H1 (cell line): ENCODE results near the gene DENND4C. TPM values are rescaled to one million over a fixed set of nuclear protein-coding genes. Genes with fewer than 3 reads are reported as not detected.

Experiments
- CTCF ChIA-PET: fragments of 300-600 bp; sonication (Branson Sonifier 250); formaldehyde crosslinking; loops from one replicate; lab custom pipeline; 2021; ENCODE audit not compliant: partially characterized antibody; lab: Charles Lee
- POLR2A ChIA-PET: fragments of 300-600 bp; sonication (Branson Sonifier 250); formaldehyde crosslinking; loops from one replicate; lab custom pipeline; 2021; ENCODE audit warnings: inconsistent platforms; ENCODE audit not compliant: partially characterized antibody; lab: Charles Lee
- DNase-seq, 2 experiments: peaks; one replicate each; pipeline versions ENCODE4 v3.0.0 to v3.0.0-alpha.2; 2010 to 2022; ENCODE audit warnings: low spot score in 2 of 2, low read depth in 1 of 2, mixed read lengths in 1 of 2
- FAIRE-seq: peaks from 2 replicates; lab custom pipeline; 2011; peaks lifted over from hg19 to GRCh38; lab: Jason Lieb, UNC
- H2AFZ ChIP-seq: 2 replicates; pipeline ENCODE4 v1.8.1; 2012; ENCODE audit warnings: low read length, inconsistent platforms
- H2AK5ac ChIP-seq: 2 replicates; pipeline ENCODE4 v1.6.1; 2013; ENCODE audit warnings: low read depth, low read length
- H2BK120ac ChIP-seq: replicated peaks from 2 replicates; pipeline ENCODE3; 2013; ENCODE audit warnings: low read depth, low read length, inconsistent platforms
- H2BK12ac ChIP-seq: 2 replicates; pipeline ENCODE4 v1.6.1; 2013; ENCODE audit warnings: low read depth, low read length
- H2BK15ac ChIP-seq: 2 replicates; pipeline ENCODE4 v1.6.1; 2013; ENCODE audit warnings: low read length
- H2BK20ac ChIP-seq: 2 replicates; pipeline ENCODE4 v1.6.1; 2013; ENCODE audit warnings: low read length
- H2BK5ac ChIP-seq: 2 replicates; pipeline ENCODE4 v1.6.1; 2013; ENCODE audit warnings: low read depth, low read length
- H3K14ac ChIP-seq: 2 replicates; pipeline ENCODE4 v1.6.1; 2013; ENCODE audit warnings: inconsistent platforms; ENCODE audit not compliant: insufficient read length
- H3K18ac ChIP-seq: 2 replicates; pipeline ENCODE4 v1.6.1; 2013; ENCODE audit warnings: low read length; ENCODE audit errors: extremely low read depth
- H3K23ac ChIP-seq: 2 replicates; pipeline ENCODE4 v1.6.1; 2013; ENCODE audit warnings: inconsistent platforms; ENCODE audit not compliant: insufficient read length
- H3K23me2 ChIP-seq: 2 replicates; pipeline ENCODE4 v1.6.1; 2013; ENCODE audit warnings: low read depth, low read length
- H3K27ac ChIP-seq: 2 replicates; pipeline ENCODE4 v1.6.1; 2011; ENCODE audit warnings: low read depth, low read length, inconsistent platforms
- H3K27me3 ChIP-seq, 4 experiments: replicated peaks in 1 of 4; 1 replicate in 1 of 4; 2 replicates in 3 of 4; pipeline versions ENCODE4 v1.6.1 to v1.8.1; 2011 to 2013; ENCODE audit warnings: low read length in 3 of 4, mild to moderate bottlenecking in 3 of 4, inconsistent platforms in 2 of 4, mixed read lengths in 2 of 4, moderate library complexity in 1 of 4; ENCODE audit not compliant: control insufficient read depth in 3 of 4, insufficient read depth in 3 of 4; ENCODE audit errors: extremely low read depth in 1 of 4
- H3K36me3 ChIP-seq, 4 experiments: 2 replicates each; pipeline versions ENCODE4 v1.6.1 to v1.8.1; 2011 to 2013; ENCODE audit warnings: mild to moderate bottlenecking in 4 of 4, low read length in 3 of 4, moderate library complexity in 2 of 4, control low read depth in 1 of 4, inconsistent platforms in 1 of 4; ENCODE audit not compliant: insufficient read depth in 4 of 4, control insufficient read depth in 2 of 4
- H3K4ac ChIP-seq: replicated peaks from 2 replicates; pipeline ENCODE3; 2013; ENCODE audit warnings: low read length, low read depth, mixed read lengths, inconsistent platforms; ENCODE audit not compliant: insufficient read length
- H3K4me1 ChIP-seq, 4 experiments: replicated peaks in 1 of 4; 1 replicate in 1 of 4; 2 replicates in 3 of 4; pipeline versions ENCODE4 v1.6.1 to v1.8.1; 2011 to 2013; ENCODE audit warnings: low read length in 3 of 4, inconsistent platforms in 2 of 4, mixed read lengths in 1 of 4; ENCODE audit not compliant: insufficient read depth in 4 of 4, control insufficient read depth in 3 of 4
- H3K4me2 ChIP-seq, 2 experiments: 2 replicates each; pipeline versions ENCODE4 v1.6.1 to v1.8.1; 2011 to 2013; ENCODE audit warnings: low read depth in 2 of 2, low read length in 2 of 2, control low read depth in 1 of 2, inconsistent platforms in 1 of 2, mild to moderate bottlenecking in 1 of 2; ENCODE audit not compliant: insufficient read depth in 1 of 2
- H3K4me3 ChIP-seq, 4 experiments: fragments of 200-600, 300-600 bp in 1 of 4; sonication (generic), shearing (Covaris generic), sonication (Bioruptor Twin) in 1 of 4; 2 replicates each; pipeline versions ENCODE4 v1.5.1 to v1.8.1; 2011 to 2016; ENCODE audit warnings: low read length in 4 of 4, low read depth in 3 of 4, control low read depth in 2 of 4, inconsistent platforms in 2 of 4, mild to moderate bottlenecking in 2 of 4, mixed read lengths in 1 of 4, moderate library complexity in 1 of 4; ENCODE audit not compliant: insufficient read depth in 2 of 4; ENCODE audit errors: extremely low read depth in 1 of 4
- H3K56ac ChIP-seq: replicated peaks from 2 replicates; pipeline ENCODE3; 2013; ENCODE audit warnings: low read depth, mild to moderate bottlenecking, mixed read lengths, low read length, inconsistent platforms; ENCODE audit not compliant: insufficient read length
- H3K79me1 ChIP-seq: 2 replicates; pipeline ENCODE4 v1.6.1; 2013; ENCODE audit warnings: low read depth, low read length, control low read depth
- H3K79me2 ChIP-seq, 2 experiments: 2 replicates each; pipeline versions ENCODE4 v1.6.1 to v1.8.1; 2012 to 2013; ENCODE audit warnings: low read length in 2 of 2, mild to moderate bottlenecking in 2 of 2, inconsistent platforms in 1 of 2; ENCODE audit not compliant: insufficient read depth in 2 of 2, control insufficient read depth in 1 of 2
- H3K9ac ChIP-seq, 4 experiments: replicated peaks in 1 of 4; 1 replicate in 1 of 4; 2 replicates in 3 of 4; pipeline versions ENCODE4 v1.6.1 to v1.8.1; 2011 to 2013; ENCODE audit warnings: low read depth in 3 of 4, low read length in 3 of 4, control low read depth in 2 of 4, mild to moderate bottlenecking in 2 of 4, moderate library complexity in 2 of 4, inconsistent platforms in 1 of 4; ENCODE audit errors: extremely low read depth in 1 of 4
- H3K9me3 ChIP-seq, 2 experiments: 2 replicates each; pipeline versions ENCODE4 v1.6.1 to v1.8.1; 2012 to 2013; ENCODE audit warnings: mild to moderate bottlenecking in 2 of 2, moderate library complexity in 2 of 2, control low read depth in 1 of 2, inconsistent platforms in 1 of 2, low read depth in 1 of 2, low read length in 1 of 2, mixed read lengths in 1 of 2; ENCODE audit not compliant: insufficient read depth in 2 of 2
- H4K20me1 ChIP-seq, 2 experiments: replicated peaks in 1 of 2; 2 replicates each; pipeline versions ENCODE3 to v1.8.1; 2011 to 2013; ENCODE audit warnings: inconsistent platforms in 2 of 2, low read length in 2 of 2, mild to moderate bottlenecking in 1 of 2; ENCODE audit not compliant: insufficient read depth in 2 of 2, control insufficient read depth in 1 of 2
- H4K5ac ChIP-seq: 2 replicates; pipeline ENCODE4 v1.6.1; 2013; ENCODE audit warnings: low read length, low read depth, mixed read lengths, inconsistent platforms; ENCODE audit not compliant: insufficient read length
- H4K8ac ChIP-seq: 2 replicates; pipeline ENCODE4 v1.8.0; 2013; ENCODE audit warnings: mild to moderate bottlenecking, moderate library complexity, low read length, inconsistent platforms; ENCODE audit not compliant: insufficient read depth; ENCODE audit errors: extremely low read depth
- H4K91ac ChIP-seq: replicated peaks from 2 replicates; pipeline ENCODE3; 2013; ENCODE audit warnings: low read length, mixed read lengths, inconsistent platforms; ENCODE audit not compliant: insufficient read length
- ASH2L ChIP-seq: fragments of 200-600, 300-600 bp; sonication (generic); IDR thresholded peaks from one replicate; pipeline ENCODE4 v1.7.1; 2017; ENCODE audit warnings: low read length
- KDM1A ChIP-seq: fragments of 200-600, 300-600 bp; sonication (generic); IDR thresholded peaks from 2 replicates; pipeline ENCODE4 v1.7.1; 2016; ENCODE audit warnings: mild to moderate bottlenecking, low read length, borderline replicate concordance
- KDM4A ChIP-seq: IDR thresholded peaks from one replicate; pipeline ENCODE4 v1.7.1; 2012; ENCODE audit warnings: low read depth, mild to moderate bottlenecking, moderate library complexity, low read length, inconsistent platforms; ENCODE audit not compliant: severe bottlenecking
- POU5F1 ChIP-seq: IDR thresholded peaks from 2 replicates; pipeline ENCODE4 v1.6.1; 2011; ENCODE audit warnings: low read depth, mild to moderate bottlenecking, low read length, moderate library complexity
- SIN3A ChIP-seq, 2 experiments: IDR thresholded peaks in 1 of 2; conservative IDR thresholded peaks in 1 of 2; 2 replicates each; pipeline ENCODE4 v1.6.1; 2011 to 2012; ENCODE audit warnings: low read length in 2 of 2, improper control_type of control experiment in 1 of 2, low read depth in 1 of 2, mild to moderate bottlenecking in 1 of 2
- SP2 ChIP-seq: IDR thresholded peaks from 2 replicates; pipeline ENCODE4 v1.6.1; 2012; ENCODE audit warnings: mild to moderate bottlenecking, low read length, inconsistent platforms
- SRF ChIP-seq: IDR thresholded peaks from 2 replicates; pipeline ENCODE4 v1.6.1; 2011; ENCODE audit warnings: mild to moderate bottlenecking, low read depth, low read length, moderate library complexity
- WGBS, 2 experiments: shearing (Covaris generic) in 1 of 2; methylation state at CpG; one replicate each; pipeline versions ENCODE4 v1.1.6 to v1.1.7; 2013 to 2015; ENCODE audit warnings: low lambda C conversion rate in 2 of 2, mixed read lengths in 2 of 2, inconsistent platforms in 1 of 2, low coverage in 1 of 2, missing lambda C conversion rate in 1 of 2; ENCODE audit not compliant: insufficient replicate concordance in 2 of 2, insufficient coverage in 1 of 2, insufficient read length in 1 of 2; ENCODE audit errors: extremely low coverage in 1 of 2, missing lambda C conversion rate in 1 of 2; 5-methylcytosine and 5-hydroxymethylcytosine counted together
- polyA plus RNA-seq, 7 experiments: library from polyadenylated mRNA; depleted of rRNA in 3 of 7; stranded (reverse) in 5 of 7; unstranded in 2 of 7; fragments of >200 nt in 5 of 7; fragments of 200-250 nt in 2 of 7; gene quantifications; 1 replicate in 5 of 7; 2 replicates in 1 of 7; 4 replicates in 1 of 7; pipeline versions ENCODE4 v1.2.1 to v1.2.3, GENCODE V29; 2011 to 2013; ENCODE audit warnings: missing spikeins in 2 of 7, mixed read lengths in 2 of 7
- total RNA-seq: library from RNA; stranded (reverse); fragmentation: NEBNext Ultra II Directional; extraction: Animal tissue kit (Norgen Biotek cat#: 25700); gene quantifications from 2 replicates; pipeline ENCODE4 v1.2.1, GENCODE V29; 2021

The DENND4C gene
- total and polyA plus RNA-seq, 2 of the 8 experiments (the other 6 are each of a cell fraction or from before 2014, with no cell fraction given) = 6.9 to 18.9 TPM

DNA sequence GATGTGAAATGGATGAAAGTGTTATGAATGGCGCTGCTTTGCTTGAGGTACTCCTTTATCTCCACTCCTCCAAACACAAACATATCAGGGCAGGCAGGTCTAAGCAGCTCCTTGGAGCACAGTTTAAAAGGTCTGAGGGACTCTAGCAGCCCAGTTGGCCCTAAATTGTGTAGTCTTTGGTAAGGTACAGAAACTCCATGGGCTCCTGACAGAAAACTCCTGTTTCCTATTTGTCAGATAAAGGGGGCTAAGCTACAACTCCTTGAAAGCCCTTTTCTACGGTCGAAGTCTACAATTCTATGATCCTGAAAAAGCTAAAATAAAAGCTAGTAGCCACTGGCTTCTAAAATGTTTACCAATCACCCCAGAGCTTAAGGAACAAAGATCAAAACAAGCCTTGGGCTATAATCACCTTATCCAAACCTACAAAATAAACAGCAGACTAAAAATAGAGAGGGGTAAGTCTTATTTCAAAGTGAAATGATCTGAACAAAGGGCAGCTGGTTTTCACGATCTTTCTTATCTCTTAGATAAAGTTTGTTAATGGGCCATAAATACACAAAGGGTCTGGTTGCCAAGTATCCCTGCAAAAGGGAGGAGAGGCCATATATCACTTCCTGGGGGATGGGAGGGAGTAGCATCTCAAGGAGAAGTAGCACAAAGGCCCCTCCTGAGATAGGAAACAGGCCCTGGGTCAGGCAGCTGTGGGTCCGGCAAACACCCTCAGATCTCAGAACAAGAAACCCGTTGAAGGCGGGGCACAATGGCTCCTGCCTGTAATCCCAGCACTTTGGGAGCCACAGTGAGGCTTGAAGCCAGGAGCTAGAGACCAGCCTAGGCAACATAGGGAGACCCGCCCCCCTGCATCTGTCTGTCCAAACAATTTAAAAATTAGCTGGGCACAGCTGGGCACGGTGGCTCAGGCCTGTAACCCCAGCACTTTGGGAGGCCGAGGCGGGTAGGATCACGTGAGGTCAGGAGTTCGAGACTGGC, 28.3 kb upstream of the DENND4C start:
- no peak overlapping the region for H2BK12ac ChIP-seq
- no peaks in the 10 kb centered on the region for H3K79me2 ChIP-seq
- no peak overlapping the region for H3K9ac ChIP-seq
- H3K18ac ChIP-seq = no peak overlapping the region
- no peak overlapping the region for H3K56ac ChIP-seq
- no peak overlapping the region for H3K23ac ChIP-seq
- H3K14ac ChIP-seq = no peak overlapping the region
- H2BK120ac ChIP-seq = no peak overlapping the region
- no peak overlapping the region for H4K91ac ChIP-seq
- H3K4me2 ChIP-seq = no peak overlapping the region
- DNase-seq (no peak), FAIRE-seq (no peak)
- no peaks in the 10 kb centered on the region for H3K4me1 ChIP-seq
- TF ChIP-seq POU5F1 = no peak
- TF ChIP-seq SIN3A (conservative IDR thresholded peaks at IDR 0.05 in 1 of 2, IDR thresholded peaks at IDR 0.05 in 1 of 2; ENCODE audit: low read depth in 1 of 2, low read length in 2 of 2) = no peak
- no peak for TF ChIP-seq KDM4A
- no peak for TF ChIP-seq SP2
- TF ChIP-seq KDM1A = no peak
- TF ChIP-seq ASH2L = no peak
- TF ChIP-seq SRF = no peak
- H4K20me1 ChIP-seq = no peaks in the 10 kb centered on the region
- no peak overlapping the region for H2BK15ac ChIP-seq
- H3K27me3 ChIP-seq = no peaks in the 10 kb centered on the region
- H3K23me2 ChIP-seq = no peaks in the 10 kb centered on the region
- H2AK5ac ChIP-seq = no peak overlapping the region
- no peak overlapping the region for H3K4me3 ChIP-seq
- no peaks in the 10 kb centered on the region for H3K79me1 ChIP-seq
- H3K9me3 ChIP-seq = no peaks in the 10 kb centered on the region
- H3K27ac ChIP-seq = no peak overlapping the region
- H4K5ac ChIP-seq = no peak overlapping the region
- no peak overlapping the region for H4K8ac ChIP-seq
- no peak overlapping the region for H2BK5ac ChIP-seq
- H2BK20ac ChIP-seq = no peak overlapping the region
- H3K4ac ChIP-seq = no peak overlapping the region
- 0 out of 2 replicates have a peak overlapping the region, but pooled peaks have one; percentile 1 for H2AFZ ChIP-seq
- POLR2A ChIA-PET = interaction anchor here (1.1 kb wide), 1 partner anchor 28 kb away, joined by 3 read pairs; the partner anchor contains the start of gene DENND4C
- CTCF ChIA-PET = interaction anchor here (0.6 to 2.8 kb wide), 10 partner anchors 12 to 1010 kb away, joined by 3 to 7 read pairs (median 4); no protein-coding TSS in a partner anchor
- no peaks in the 10 kb centered on the region for H3K36me3 ChIP-seq
- 94% methylated on average over 12 of the region's 13 CpGs; no CpG with 5 or more reads in 1 of the 2 experiments for WGBS, 2 experiments
